ENCODE measurements around the gene PITPNM3.

DNA sequence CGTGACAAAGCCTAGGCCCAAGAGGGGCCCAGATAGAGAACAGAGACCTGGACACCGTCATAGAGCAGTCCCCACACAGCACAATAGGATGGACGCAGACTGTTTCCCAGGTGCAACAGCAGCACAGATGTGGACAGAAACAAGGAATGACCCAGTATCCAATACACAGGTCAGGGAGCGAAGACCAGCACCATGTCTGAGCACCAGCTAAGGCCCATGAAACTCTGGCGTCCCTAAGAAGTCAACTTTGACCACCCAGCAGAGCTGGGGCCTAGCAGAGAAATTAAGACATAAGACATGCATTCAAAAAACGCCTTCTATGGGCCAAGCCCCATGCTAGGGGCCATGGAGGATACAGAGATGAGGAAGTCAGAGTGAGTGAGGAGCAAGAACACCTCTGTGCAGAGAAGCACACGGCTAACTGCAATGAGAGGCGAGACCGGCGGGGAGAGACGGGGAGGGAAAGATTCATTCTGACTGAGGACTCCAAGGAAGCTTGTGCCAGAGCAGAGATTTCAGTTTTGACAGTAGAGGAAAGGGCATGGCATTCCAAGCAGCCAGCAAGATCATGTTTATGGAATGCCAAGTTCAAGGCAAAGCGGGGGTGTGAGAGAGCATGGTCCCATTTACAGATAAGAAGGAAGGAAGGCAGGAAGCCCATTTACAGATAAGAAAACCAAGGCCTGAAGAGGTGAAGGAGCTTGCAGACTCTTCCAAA, 50.8 kb downstream of the PITPNM3 start:
- TF ChIP-seq, protein P1, sequence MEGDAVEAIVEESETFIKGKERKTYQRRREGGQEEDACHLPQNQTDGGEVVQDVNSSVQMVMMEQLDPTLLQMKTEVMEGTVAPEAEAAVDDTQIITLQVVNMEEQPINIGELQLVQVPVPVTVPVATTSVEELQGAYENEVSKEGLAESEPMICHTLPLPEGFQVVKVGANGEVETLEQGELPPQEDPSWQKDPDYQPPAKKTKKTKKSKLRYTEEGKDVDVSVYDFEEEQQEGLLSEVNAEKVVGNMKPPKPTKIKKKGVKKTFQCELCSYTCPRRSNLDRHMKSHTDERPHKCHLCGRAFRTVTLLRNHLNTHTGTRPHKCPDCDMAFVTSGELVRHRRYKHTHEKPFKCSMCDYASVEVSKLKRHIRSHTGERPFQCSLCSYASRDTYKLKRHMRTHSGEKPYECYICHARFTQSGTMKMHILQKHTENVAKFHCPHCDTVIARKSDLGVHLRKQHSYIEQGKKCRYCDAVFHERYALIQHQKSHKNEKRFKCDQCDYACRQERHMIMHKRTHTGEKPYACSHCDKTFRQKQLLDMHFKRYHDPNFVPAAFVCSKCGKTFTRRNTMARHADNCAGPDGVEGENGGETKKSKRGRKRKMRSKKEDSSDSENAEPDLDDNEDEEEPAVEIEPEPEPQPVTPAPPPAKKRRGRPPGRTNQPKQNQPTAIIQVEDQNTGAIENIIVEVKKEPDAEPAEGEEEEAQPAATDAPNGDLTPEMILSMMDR (conservative IDR thresholded peaks at IDR 0.05; ENCODE audit: low read length): no peak
- no peak for TF ChIP-seq EZH2phosphoT487 (IDR thresholded peaks at IDR 0.05; ENCODE audit: borderline replicate concordance)

Measured in Loucy (cell line).